HG03066 (cell line): ENCODE measurements around the gene NUS1.
"Not testable (repeated sequence)": the region's sequence is repeated elsewhere in the genome, so short reads cannot be mapped to it uniquely, and the experiment has no call there.

ENCODE experiments used
- ATAC-seq: cut with Tn5 transposase; IDR thresholded peaks from one replicate; pipeline ENCODE4 v1.9.1; 2021; ENCODE audit warnings: low read depth; ENCODE audit not compliant: unreplicated experiment

Gene NUS1

DNA sequence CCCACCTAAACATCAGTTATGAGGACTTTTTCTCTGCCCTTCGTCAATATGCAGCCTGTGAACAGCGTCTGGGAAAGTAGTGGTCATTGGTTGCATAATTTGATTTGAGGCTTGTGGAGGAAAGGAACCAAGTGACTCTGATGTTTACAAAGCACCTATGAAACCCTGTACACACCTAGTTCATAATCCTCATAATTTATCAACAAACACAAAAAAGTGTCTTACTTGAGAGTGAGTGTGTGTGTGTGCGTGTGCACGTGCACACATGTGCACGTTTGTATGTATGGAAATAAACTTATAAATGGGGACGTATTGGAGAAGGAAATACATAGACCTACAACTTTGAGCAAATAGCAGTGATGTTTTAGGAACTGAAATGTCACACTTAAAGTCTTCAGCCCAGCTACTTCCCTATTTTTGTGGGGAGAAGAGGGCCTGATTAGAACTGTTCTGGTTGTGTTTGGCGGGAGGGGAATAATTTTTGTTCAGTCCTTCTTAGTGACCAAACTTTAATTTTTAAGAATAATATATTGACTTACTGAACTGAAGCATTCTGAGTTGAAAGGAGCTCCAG is 31.8 kb downstream of the NUS1 start:
- ATAC-seq, result not testable (repeated sequence)

DNA sequence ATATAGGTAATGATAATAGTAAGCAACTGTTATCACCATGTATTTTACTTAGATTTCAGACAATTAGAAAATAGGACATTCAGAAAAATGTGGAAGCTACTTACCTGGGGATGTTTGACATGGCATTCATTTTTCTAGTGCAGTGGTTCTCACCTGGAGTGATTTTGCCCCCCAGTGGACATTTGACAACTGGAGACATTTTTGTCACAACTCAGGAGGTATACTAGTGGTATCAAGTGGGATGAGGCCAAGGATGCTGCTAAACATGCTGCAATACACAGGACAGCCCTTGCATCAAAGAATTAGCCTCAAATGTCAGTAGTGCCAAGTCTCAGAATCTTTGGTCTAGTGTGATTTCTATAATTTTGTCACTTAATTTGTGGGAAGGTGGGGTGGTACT is 36.1 kb downstream of the NUS1 start:
- no peak for ATAC-seq

DNA sequence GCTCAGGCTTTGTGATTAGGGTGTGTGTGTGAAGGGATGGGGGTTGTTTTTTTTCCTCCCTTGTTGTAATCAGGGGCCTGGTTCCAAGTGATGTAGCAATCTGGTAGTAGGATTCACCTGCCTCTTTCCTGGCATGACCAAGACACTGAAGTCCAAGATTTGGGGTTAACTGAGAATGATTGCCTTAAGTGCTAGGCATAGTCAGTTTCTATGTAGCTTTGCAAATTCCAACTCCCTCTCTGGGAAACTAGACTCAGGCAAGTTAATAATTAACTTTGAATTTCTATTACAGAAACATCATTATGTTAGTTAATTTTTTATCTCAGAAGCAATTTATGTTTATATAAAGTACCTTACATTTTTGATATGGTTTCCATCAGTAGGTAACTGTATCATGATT is 43.6 kb downstream of the NUS1 start:
- ATAC-seq, result no peak

DNA sequence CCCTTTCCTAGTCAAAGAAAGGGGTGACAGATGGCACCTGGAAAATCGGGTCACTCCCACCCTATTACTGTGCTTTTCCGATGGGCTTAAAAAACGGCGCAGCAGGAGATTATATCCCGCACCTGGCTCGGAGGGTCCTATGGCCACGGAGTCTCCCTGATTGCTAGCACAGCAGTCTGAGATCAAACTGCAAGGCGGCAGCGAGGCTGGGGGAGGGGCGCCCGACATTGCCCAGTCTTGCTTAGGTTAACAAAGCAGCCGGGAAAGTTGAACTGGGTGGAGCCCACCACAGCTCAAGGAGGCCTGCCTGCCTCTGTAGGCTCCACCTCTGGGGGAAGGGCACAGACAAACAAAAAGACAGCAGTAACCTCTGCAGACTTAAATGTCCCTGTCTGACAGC is 46.3 kb downstream of the NUS1 start:
- not testable (repeated sequence) for ATAC-seq

DNA sequence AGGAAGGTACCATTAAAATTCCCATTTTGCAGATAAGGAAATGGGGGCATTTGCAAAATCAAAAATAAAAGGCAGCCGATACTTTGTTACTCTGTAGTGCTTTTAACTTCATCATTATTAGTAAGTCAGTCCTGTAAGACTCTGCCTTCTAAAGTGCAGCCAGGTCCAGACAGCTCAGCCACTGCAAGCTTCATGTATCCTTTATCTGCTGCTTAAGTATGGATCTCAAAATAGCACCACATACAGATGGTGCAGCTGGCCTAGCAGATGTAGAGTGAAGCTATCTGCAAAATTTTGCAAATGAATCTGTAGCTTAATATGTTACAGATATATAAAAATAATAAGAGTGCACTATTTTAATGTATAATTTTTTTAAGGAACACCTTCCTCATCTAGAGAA is 53.4 kb downstream of the NUS1 start:
- ATAC-seq, result no peak

DNA sequence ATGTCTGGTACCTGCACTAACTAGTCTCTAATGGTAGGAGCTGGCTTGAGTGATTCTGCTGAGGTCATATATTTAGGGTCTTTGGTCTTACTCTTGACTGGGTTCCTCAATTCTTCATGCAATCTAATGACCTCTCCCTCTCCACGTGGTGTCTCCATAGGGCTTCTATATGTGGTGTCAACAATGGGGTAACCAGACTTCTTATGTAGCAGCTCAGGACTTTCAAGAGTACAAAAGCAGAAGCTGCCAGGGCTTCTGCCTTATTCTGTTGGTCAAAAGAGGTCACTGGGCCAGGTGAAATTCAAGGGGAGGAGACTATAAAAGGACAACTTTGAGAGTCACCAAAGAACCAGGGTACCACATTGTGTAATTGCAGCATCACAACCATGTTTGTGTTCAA is 54.3 kb downstream of the NUS1 start:
- ATAC-seq, result no peak

DNA sequence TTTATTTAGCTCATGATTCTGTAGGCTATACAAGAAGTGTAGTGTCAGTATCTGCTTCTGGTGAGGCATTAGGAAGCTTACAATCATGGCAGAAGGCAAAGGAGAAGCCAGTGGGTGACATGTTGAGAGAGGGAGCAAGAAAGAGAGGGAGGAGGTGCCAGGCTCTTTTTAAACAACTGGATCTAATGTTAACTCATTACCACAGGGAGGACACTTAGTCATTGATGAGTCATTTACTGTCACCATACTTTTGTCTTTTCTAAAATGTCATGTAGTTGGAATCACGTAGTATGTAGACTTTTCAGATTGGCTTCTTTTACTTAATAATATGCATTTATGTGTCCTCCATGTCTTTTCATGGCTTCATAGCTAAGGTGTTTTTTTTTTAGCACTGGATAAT is 58.1 kb downstream of the NUS1 start:
- no peak for ATAC-seq

DNA sequence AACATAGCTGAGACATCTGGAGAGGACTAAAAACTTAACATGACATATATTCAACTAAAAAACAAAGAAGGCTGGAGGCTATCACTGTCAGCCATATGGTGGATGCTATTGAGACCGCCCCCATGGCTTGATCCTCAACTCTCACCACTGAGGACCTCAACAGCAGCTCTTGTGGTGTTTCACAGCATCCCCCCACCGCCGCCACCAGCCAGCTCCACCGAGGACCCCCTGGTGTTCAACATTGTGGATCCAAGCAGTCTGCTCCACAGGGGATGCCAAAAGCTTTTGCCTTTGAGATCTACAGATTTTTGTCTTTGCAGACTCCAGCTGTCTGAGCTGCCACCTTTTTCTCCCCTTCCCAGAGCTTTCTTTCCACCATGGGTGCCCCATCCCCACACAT is 64.6 kb downstream of the NUS1 start:
- ATAC-seq, result no peak

DNA sequence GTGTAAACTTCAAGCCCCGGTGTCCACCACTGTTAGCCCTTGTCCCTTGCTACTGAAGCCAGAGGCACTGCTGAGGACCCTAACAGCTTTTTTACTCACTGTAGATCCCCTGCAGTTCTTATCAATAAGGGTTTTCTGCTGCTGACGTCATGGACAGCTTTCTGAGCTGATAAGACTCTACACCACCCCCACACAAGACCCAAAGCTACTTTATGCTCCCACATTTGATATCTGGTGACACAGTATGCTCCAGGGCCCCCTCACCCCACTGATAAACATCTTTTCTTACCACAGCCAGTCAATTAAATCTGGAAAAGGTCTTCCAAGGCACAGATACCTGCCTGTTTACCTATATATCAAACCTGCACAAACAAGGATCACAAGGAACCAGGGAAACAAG is 65.3 kb downstream of the NUS1 start:
- ATAC-seq, result no peak

DNA sequence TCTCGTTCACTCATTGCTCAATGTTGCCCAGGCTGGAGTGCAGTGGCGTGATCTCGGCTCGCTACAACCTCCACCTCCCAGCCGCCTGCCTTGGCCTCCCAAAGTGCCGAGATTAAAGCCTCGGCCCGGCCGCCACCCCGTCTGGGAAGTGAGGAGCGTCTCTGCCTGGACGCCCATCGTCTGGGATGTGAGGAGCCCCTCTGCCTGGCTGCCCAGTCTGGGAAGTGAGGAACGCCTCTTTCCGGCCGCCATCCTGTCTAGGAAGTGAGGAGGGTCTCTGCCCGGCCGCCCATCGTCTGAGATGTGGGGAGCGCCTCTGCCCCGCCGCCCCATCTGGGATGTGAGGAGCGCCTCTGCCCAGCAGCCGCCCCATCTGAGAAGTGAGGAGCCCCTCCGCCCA is 75.4 kb downstream of the NUS1 start:
- not testable (repeated sequence) for ATAC-seq
